Activated CD4-positive, alpha-beta T cell treated with anti-CD3 and anti-CD28 coated beads for 24 hours (primary cell): ENCODE measurements around the gene POSTN.

Experiments used
- DNase-seq, 2 donors: peaks; one replicate each; pipeline ENCODE4 v3.0.0-alpha.2; 2020; ENCODE audit warnings: low read depth in 2 of 2

Gene POSTN

DNA sequence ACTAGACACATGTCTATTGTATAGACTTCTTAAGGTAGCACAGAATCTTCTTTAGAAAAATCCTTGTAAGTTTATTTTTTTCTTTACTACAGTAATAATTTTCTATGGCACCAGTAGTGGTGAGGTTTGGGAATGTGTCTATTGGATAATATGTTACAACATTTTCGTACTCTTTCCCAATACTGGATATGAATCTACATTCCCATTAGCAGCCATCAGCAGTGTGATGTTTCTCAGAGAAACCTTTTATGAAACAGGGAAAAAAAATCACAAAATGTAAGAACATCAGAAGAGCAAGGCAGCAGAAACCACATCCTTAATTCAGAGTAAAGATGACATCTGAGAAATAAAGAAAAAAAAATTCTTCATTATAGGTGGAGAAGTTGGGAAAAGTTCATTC is 83.3 kb downstream of the POSTN start:
- DNase-seq: no peak
